ENCODE measurements around the gene OR5H15.
"Not testable (repeated sequence)": the region's sequence is repeated elsewhere in the genome, so short reads cannot be mapped to it uniquely, and the experiment has no call there.

DNA sequence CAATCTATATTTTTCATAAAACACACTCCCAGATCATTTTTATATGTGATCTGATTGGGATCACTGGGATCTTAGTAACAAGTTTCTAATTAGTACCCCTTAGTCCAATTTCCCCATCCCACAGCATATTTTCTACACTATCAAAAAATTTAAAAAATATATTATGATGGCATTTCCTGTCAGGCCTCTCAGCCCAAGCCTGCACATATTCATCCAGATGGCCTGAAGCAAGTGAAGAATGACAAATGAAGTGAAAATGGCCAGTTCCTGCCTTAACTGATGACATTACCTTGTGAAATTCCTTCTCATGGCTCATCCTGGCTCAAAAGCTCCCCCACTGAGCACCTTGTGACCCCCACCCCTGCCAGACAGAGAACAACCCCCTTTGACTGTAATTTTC, 24.4 kb downstream of the OR5H15 start:
- not testable (repeated sequence) for TF ChIP-seq EP300, POLR2A (IDR thresholded peaks at IDR 0.05)
- TF ChIP-seq, protein P1, sequence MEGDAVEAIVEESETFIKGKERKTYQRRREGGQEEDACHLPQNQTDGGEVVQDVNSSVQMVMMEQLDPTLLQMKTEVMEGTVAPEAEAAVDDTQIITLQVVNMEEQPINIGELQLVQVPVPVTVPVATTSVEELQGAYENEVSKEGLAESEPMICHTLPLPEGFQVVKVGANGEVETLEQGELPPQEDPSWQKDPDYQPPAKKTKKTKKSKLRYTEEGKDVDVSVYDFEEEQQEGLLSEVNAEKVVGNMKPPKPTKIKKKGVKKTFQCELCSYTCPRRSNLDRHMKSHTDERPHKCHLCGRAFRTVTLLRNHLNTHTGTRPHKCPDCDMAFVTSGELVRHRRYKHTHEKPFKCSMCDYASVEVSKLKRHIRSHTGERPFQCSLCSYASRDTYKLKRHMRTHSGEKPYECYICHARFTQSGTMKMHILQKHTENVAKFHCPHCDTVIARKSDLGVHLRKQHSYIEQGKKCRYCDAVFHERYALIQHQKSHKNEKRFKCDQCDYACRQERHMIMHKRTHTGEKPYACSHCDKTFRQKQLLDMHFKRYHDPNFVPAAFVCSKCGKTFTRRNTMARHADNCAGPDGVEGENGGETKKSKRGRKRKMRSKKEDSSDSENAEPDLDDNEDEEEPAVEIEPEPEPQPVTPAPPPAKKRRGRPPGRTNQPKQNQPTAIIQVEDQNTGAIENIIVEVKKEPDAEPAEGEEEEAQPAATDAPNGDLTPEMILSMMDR (IDR thresholded peaks at IDR 0.05): not testable (repeated sequence)
